Raji (cell line): ENCODE measurements around the gene CORO2A.

Experiments
- POLR2A ChIP-seq: IDR thresholded peaks from 2 replicates; pipeline ENCODE4 v1.6.1; 2011; ENCODE audit warnings: low read depth, low read length, control low read depth; ENCODE audit not compliant: insufficient read depth

CORO2A gene

GRCh38 chr9:98192503-98193335 lies at the start of gene CORO2A:
Gene CORO2A, minus strand, starts transcription at chr9:98192637. Its CDS starts 34,977 bp downstream, at chr9:98157660.
- no peak for TF ChIP-seq POLR2A

- TF ChIP-seq POLR2A = no peak
These were observed 49.2 kb upstream of the CORO2A start for GRCh38 chr9:98241357-98242300.

- TF ChIP-seq POLR2A = no peak
These were observed 48.0 kb upstream of the CORO2A start for GRCh38 chr9:98240475-98240874.

GRCh38 chr9:98236901-98237487 lies 44.6 kb upstream of the CORO2A start:
- TF ChIP-seq POLR2A = no peak

- TF ChIP-seq POLR2A = no peak
These were observed 42.7 kb upstream of the CORO2A start for GRCh38 chr9:98235126-98235525.

- TF ChIP-seq POLR2A = no peak
These were observed 41.9 kb upstream of the CORO2A start for GRCh38 chr9:98234245-98234825.

- no peak for TF ChIP-seq POLR2A
These were observed 40.5 kb upstream of the CORO2A start for GRCh38 chr9:98232926-98233325.

GRCh38 chr9:98231770-98232478 lies 39.5 kb upstream of the CORO2A start:
- TF ChIP-seq POLR2A = no peak

- no peak for TF ChIP-seq POLR2A
These were observed 38.4 kb upstream of the CORO2A start for GRCh38 chr9:98230789-98231188.

GRCh38 chr9:98230304-98230703 lies 37.9 kb upstream of the CORO2A start:
- TF ChIP-seq POLR2A = no peak

- no peak for TF ChIP-seq POLR2A
These were observed 37.2 kb upstream of the CORO2A start for GRCh38 chr9:98229620-98230019.

GRCh38 chr9:98229090-98229395 lies 36.6 kb upstream of the CORO2A start:
- no peak for TF ChIP-seq POLR2A

GRCh38 chr9:98228392-98229089 lies 36.1 kb upstream of the CORO2A start:
- TF ChIP-seq POLR2A = no peak

- no peak for TF ChIP-seq POLR2A
These were observed 35.4 kb upstream of the CORO2A start for GRCh38 chr9:98227883-98228282.
